Measurements from ENCODE around the gene CPNE8.

Gene CPNE8

DNA sequence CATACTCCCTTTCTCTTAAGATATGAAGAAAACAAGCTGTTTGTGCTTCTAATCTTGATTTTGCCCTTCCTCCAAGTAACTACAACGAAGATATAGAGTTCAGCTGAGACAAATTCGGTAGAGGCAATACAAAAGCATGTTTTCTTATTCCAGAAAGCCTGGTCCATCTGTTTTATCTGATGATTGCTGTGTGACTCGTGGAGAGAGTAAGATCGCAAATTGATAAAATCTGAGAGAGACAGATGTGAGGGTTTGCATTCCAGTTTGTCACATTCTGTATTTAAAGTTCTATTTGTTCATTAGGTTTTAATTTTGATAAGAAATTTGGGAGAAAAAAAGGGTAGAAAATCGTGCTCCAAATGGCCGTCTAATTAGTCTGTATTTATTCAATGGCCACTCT lies 192.1 kb downstream of the CPNE8 start:
- no peak for FAIRE-seq

- FAIRE-seq: no peak
Measured at GRCh38 chr12:38711054-38711453, 194.3 kb downstream of the CPNE8 start.

GRCh38 chr12:38708466-38708865 lies 196.9 kb downstream of the CPNE8 start:
- FAIRE-seq: no peak

DNA sequence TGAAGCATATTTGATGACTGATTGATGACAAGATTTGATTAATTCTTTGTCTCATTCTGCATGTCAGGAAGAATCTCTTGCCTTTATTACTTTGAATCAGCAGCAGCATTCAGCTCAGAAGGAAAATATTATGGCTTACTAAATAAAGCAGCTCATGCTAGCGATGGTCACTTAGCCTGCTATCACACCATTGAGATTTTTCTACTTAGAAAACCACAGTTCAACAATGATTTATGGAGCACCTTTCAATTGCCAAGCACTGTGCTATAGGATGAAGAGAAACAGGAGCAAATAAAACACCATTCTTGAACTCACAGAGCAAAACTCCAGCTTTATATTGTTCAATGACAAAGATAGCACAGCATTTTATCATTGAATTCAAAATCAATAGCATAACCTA lies 197.7 kb downstream of the CPNE8 start:
- FAIRE-seq: no peak

GRCh38 chr12:38697289-38697688 lies 208.1 kb downstream of the CPNE8 start:
- FAIRE-seq: no peak

GRCh38 chr12:38695057-38695456 lies 210.3 kb downstream of the CPNE8 start:
- no peak for FAIRE-seq

- FAIRE-seq: no peak
Measured at GRCh38 chr12:38691164-38691563, 214.2 kb downstream of the CPNE8 start.

DNA sequence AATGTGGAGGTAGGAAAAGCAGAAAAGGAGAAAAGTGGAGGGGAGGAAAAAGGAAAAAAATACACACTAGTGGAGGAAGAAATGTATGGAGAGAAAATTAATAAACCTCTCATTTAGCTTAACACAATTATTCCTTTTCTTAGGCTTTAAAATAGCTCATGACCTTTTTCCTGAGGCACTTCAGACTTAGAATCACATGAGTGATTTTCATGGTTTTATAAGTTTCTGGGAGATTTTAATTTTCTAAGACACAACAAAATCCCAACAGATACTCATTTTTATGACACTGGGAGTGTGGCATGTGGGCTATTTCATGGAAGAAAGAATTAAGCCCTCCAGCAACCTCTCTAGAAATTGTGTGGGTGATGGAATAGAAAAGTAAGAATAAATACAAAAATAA lies 214.7 kb downstream of the CPNE8 start:
- no peak for FAIRE-seq

DNA sequence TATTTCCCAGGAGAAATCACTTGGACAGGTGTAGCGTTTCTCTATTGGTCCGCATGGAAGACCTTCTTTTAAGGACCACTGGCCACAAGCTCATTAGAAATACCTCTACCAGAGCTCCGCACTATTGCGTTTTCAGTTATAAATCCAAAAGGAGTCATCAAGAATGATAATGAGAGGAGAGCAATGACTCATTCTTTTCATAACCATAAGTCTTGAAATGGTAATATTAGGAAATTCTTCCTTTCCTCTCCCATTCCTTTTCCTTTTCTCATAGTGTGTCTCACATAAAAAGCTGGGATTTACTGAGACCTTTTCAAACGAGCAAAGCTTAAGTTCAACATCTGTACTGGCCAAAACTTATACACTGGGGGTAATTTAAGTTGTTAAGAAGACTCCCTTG lies 215.7 kb downstream of the CPNE8 start:
- no peak for FAIRE-seq

DNA sequence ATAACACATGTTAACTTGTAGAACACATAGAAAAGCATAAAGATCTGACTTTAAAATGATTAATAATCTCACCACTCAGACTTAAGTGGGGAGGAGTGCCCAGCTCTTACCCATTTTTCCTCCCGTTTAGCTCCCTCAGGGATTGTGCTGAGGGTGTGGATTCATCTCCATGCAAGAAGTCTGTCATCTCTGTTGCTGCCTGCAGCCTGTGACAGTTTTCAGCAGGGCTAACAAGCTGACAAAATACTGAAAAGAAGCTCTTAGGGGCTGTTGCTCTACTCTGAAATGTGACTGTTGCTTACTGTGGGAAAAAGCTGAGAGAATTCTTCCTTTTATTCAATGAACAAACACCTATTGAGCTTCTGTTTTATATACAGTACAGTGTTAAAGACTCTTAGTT lies 216.2 kb downstream of the CPNE8 start:
- FAIRE-seq: no peak

DNA sequence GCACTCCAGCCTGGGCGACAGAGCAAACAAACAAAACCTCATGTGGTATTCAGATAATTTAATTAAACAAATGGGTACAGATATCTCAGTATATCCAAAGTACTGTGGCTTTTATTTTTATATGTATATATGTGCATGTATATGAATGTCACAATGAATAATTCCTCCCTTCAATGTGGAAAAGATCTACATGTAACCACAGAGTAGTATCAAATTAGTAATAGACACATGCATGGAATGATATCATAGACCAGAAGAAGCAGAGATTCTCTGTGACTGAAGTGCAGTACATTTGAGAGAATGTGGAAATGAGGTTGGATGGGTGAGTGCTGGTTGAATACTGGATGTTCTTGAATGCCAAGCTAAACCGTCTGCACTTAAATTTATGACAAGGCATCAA lies 222.9 kb downstream of the CPNE8 start:
- FAIRE-seq: no peak

- no peak for FAIRE-seq
Measured at GRCh38 chr12:38669530-38669929, 235.9 kb downstream of the CPNE8 start.

DNA sequence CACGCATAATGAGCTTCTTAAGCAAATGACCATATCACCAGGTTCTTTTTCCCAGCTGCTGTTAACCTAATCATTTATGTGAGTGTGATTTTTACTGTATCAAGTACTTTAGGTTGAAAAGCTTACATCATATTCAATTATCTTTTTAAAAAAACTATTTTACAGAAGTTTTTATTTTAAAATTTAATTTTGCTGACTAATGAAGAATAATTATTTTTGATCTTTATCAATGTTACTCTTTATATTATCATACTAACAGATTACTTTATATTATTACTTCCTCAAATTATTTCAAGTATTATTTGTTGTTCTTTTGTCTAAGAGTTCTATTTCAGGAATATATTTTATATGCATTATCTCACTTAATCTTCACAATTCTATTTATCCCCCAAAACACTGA lies 236.3 kb downstream of the CPNE8 start:
- peak; percentile 28 for FAIRE-seq

GRCh38 chr12:38666425-38666824 lies 239.0 kb downstream of the CPNE8 start:
- no peak for FAIRE-seq

DNA sequence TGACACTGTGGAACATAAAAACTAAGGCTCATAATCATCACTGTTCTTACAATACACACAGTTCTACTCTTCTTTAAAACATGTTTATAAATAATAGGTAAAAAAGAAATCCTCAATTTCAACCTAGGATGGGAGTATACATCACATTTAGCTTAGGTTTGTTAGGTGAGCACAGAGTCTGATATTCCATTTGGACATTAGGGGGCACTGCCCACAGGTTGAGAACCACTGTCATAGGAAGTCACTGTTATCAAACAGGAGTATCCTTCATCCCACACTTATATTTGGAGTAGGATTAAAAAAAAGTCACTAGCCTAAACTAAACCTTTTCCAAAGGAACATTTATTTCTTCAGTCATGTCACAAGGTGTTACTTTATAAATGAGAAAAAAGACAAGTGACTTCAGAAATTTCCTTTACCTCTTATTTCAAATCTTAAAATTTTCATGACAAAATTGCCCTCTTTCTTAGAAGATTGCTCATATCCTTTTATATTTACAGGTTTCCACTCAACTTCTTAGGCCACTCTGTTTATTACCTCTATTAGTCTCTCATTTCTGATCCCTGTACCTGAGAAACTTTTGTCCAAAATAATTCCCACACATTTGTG lies 240.6 kb downstream of the CPNE8 start:
- peak; percentile 33 for FAIRE-seq

GRCh38 chr12:38662829-38663228 lies 242.6 kb downstream of the CPNE8 start:
- no peak for FAIRE-seq

- FAIRE-seq: no peak
Measured at GRCh38 chr12:38653650-38654049, 251.7 kb downstream of the CPNE8 start.

DNA sequence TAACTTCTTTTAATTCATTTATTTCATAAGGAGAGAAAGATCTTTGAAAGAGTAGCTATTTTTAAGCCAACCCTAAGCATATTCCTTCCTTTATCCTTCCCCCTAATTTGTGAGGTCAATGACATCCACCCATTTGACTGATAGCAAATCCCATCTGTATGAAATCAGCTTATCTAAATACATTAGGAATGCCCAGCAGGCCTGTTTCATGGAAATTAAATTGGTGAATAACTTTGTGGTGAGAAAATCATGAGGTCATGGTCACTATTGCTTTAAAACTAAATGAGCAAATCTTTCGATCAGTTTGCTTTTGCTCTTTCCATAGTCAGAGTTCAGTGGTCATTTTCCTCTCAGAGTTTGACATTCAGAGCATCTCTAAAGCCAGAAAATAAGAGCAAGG lies 256.6 kb downstream of the CPNE8 start:
- no peak for FAIRE-seq

DNA sequence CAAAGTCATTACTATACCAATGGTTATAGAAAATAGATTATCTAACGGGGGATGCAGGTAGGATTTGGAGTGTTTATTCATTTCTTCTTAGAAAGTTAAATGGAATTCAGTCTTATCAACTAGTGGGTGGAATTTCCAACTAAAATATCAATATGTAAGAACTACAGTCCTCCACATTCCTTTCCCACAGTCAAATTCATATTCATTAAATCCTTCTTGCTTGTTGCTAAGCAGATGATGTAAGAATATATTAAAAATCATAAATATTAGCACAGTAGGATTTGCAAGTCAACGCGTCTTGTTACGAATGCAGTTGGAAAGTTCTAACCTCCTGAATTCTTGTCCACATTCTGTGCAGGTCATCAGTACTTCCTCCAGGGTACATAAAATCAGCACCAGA lies 259.2 kb downstream of the CPNE8 start:
- FAIRE-seq: no peak

DNA sequence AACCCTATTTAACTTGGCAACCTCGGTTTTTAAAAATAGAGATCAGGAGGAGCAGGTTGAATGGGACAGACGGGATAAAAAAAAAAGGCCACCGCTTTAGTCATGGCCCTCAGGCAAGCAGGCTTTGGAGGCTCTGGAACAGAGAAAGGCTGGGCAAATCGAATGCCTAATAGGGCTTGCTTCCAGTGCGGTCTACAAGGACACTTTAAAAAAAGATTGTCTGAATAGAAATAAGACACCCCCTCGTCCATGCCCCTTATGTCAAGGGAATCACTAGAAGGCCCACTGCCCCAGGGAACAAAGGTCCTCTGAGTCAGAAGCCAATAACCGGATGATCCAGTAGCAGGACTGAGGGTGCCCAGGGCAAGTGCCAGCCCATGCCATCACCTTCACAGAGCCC lies 265.8 kb downstream of the CPNE8 start:
- no peak for FAIRE-seq

- FAIRE-seq: no peak
Measured at GRCh38 chr12:38638401-38638800, 267.0 kb downstream of the CPNE8 start.

DNA sequence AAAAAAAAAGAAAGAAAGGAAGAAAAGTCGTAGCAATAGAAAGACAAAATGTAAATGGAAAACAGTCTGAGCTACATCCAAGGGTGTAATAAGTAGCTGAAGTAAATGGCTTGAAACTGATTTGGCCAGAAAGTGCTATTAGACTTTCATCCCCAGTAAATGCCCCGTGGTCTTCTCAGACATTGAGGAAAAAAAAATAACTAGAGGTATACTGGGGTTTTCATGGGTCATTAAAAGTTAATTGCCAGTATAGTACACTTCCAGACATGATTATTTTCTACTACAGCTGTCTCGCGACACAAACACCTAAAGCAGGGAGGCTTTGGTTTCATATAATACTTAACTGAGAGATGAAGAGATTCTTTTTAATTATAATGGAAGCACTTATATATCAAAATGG lies 271.9 kb downstream of the CPNE8 start:
- no peak for FAIRE-seq

DNA sequence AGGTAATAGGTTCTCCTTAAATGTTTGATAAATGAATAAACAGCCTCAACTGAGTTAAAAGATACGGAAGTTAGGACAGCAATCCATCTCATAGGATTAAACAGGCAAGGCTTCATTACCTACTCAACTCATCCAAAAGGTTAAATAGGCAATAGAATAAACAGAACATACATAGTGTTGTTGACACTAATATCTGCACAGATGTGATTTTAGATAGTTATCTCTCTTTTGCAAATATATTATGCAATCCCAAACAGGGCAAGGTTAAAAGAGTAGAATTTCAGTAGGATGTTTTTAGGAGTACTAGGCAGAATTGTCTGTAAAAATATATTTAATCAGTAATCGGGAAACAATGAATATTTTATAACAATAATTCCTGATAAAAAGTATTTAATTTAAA lies 276.3 kb downstream of the CPNE8 start:
- no peak for FAIRE-seq

GRCh38 chr12:38628288-38628687 lies 277.1 kb downstream of the CPNE8 start:
- no peak for FAIRE-seq

- no peak for FAIRE-seq
Measured at GRCh38 chr12:38625306-38625705, 280.1 kb downstream of the CPNE8 start.

GRCh38 chr12:38614171-38614570 lies 291.2 kb downstream of the CPNE8 start:
- FAIRE-seq: no peak

All from G401.6 (cell line).